ENCODE results near the gene MRPL4. TPM values are rescaled to one million over a fixed set of nuclear protein-coding genes. Genes with fewer than 3 reads are reported as not detected.

Gene MRPL4
- total RNA-seq, 3 donors from 2014 or later = 213 to 268 (median 239) TPM

- ATAC-seq (no peak), DNase-seq (no peak)
- peaks cover 39% of the 10 kb centered on the region for H3K4me1 Mint-ChIP-seq (ENCODE audit: low read depth)
- no peaks in the 10 kb centered on the region for H3K9me3 Mint-ChIP-seq
- peaks cover 18% of the 10 kb centered on the region for H3K27me3 Mint-ChIP-seq (ENCODE audit: low read depth)
- peaks cover 20% of the 10 kb centered on the region for H3K36me3 Mint-ChIP-seq (ENCODE audit: insufficient read depth)
- no peak overlapping the region for H3K4me3 Mint-ChIP-seq
These were observed 32.3 kb downstream of the MRPL4 start for GRCh38 chr19:10284065-10284959.

GRCh38 chr19:10284960-10285278 lies 32.9 kb downstream of the MRPL4 start:
- ATAC-seq = no peak
- Mint-ChIP-seq H3K9me3 (no peaks in the 10 kb centered on the region), H3K4me1 (ENCODE audit: low read depth) (peaks cover 40% of the 10 kb centered on the region), H3K36me3 (ENCODE audit: insufficient read depth) (peaks cover 19% of the 10 kb centered on the region), H3K4me3 (no peak overlapping the region), H3K27me3 (ENCODE audit: low read depth) (peaks cover 21% of the 10 kb centered on the region)
- no peak for DNase-seq

- Mint-ChIP-seq H3K4me1 (ENCODE audit: low read depth) (peaks cover 43% of the 10 kb centered on the region), H3K4me3 (no peak overlapping the region), H3K9me3 (no peaks in the 10 kb centered on the region), H3K27me3 (ENCODE audit: low read depth) (peaks cover 25% of the 10 kb centered on the region), H3K36me3 (ENCODE audit: insufficient read depth) (peaks cover 17% of the 10 kb centered on the region)
- ATAC-seq = no peak
- DNase-seq = no peak
These were observed 33.4 kb downstream of the MRPL4 start for GRCh38 chr19:10285393-10285792.

GRCh38 chr19:10286803-10287737 lies 35.1 kb downstream of the MRPL4 start, which contains the start of gene ICAM4:
ICAM4 (plus strand) TSS chr19:10286955; CDS start chr19:10287013, 58 bp downstream.
- Mint-ChIP-seq H3K4me1 (ENCODE audit: low read depth) (peaks cover 59% of the 10 kb centered on the region), H3K36me3 (ENCODE audit: insufficient read depth) (peaks cover 17% of the 10 kb centered on the region), H3K27me3 (ENCODE audit: low read depth) (peaks cover 40% of the 10 kb centered on the region), H3K4me3 (no peak within 1 kb of the TSS), H3K9me3 (no peaks in the 10 kb centered on the region)
- ATAC-seq (no peak), DNase-seq (peak; percentile 16)

GRCh38 chr19:10288662-10289166 lies 36.7 kb downstream of the MRPL4 start:
- Mint-ChIP-seq H3K9me3 (no peaks in the 10 kb centered on the region), H3K4me1 (ENCODE audit: low read depth) (peaks cover 72% of the 10 kb centered on the region), H3K4me3 (peak overlapping the region; percentile 74), H3K36me3 (ENCODE audit: insufficient read depth) (peaks cover 17% of the 10 kb centered on the region), H3K27me3 (ENCODE audit: low read depth) (peaks cover 56% of the 10 kb centered on the region)
- peak; percentile 39 for DNase-seq
- ATAC-seq = peak; percentile 9 to 10

GRCh38 chr19:10289167-10289835 lies 37.3 kb downstream of the MRPL4 start:
- peaks cover 61% of the 10 kb centered on the region for H3K27me3 Mint-ChIP-seq (ENCODE audit: low read depth)
- peaks cover 72% of the 10 kb centered on the region for H3K4me1 Mint-ChIP-seq (ENCODE audit: low read depth)
- peak; percentile 68 to 69 for ATAC-seq
- no peaks in the 10 kb centered on the region for H3K9me3 Mint-ChIP-seq
- peaks cover 11% of the 10 kb centered on the region for H3K36me3 Mint-ChIP-seq (ENCODE audit: insufficient read depth)
- H3K4me3 Mint-ChIP-seq = peak overlapping the region; percentile 74
- peak; percentile 50 for DNase-seq

GRCh38 chr19:10289836-10290356 lies 37.9 kb downstream of the MRPL4 start, which contains the start of gene ICAM5:
ICAM5 (plus strand) TSS chr19:10289952; CDS start chr19:10290044, 92 bp downstream.
- peaks cover 66% of the 10 kb centered on the region for H3K27me3 Mint-ChIP-seq (ENCODE audit: low read depth)
- H3K9me3 Mint-ChIP-seq = no peaks in the 10 kb centered on the region
- peak; percentile 62 for DNase-seq
- peaks cover 78% of the 10 kb centered on the region for H3K4me1 Mint-ChIP-seq (ENCODE audit: low read depth)
- peak; percentile 29 for ATAC-seq
- peaks cover 11% of the 10 kb centered on the region for H3K36me3 Mint-ChIP-seq (ENCODE audit: insufficient read depth)
- H3K4me3 Mint-ChIP-seq = peak within 1 kb of the TSS; percentile 79

- ATAC-seq = no peak
- peaks cover 6% of the 10 kb centered on the region for H3K36me3 Mint-ChIP-seq (ENCODE audit: insufficient read depth)
- H3K27me3 Mint-ChIP-seq (ENCODE audit: low read depth) = peaks cover 69% of the 10 kb centered on the region
- no peak for DNase-seq
- H3K9me3 Mint-ChIP-seq = no peaks in the 10 kb centered on the region
- H3K4me1 Mint-ChIP-seq (ENCODE audit: low read depth) = peaks cover 78% of the 10 kb centered on the region
- peak overlapping the region; percentile 79 for H3K4me3 Mint-ChIP-seq
These were observed 38.4 kb downstream of the MRPL4 start for GRCh38 chr19:10290357-10290875.

- H3K27me3 Mint-ChIP-seq (ENCODE audit: low read depth) = peaks cover 74% of the 10 kb centered on the region
- no peaks in the 10 kb centered on the region for H3K36me3 Mint-ChIP-seq (ENCODE audit: insufficient read depth)
- ATAC-seq (peak; percentile 0 to 20), DNase-seq (peak; percentile 57)
- H3K4me3 Mint-ChIP-seq = peak overlapping the region; percentile 79
- H3K4me1 Mint-ChIP-seq (ENCODE audit: low read depth) = peaks cover 82% of the 10 kb centered on the region
- no peaks in the 10 kb centered on the region for H3K9me3 Mint-ChIP-seq
These were observed 39.0 kb downstream of the MRPL4 start for GRCh38 chr19:10290876-10291553.

- peak overlapping the region; percentile 79 for H3K4me3 Mint-ChIP-seq
- ATAC-seq = peak; percentile 0 to 2
- no peaks in the 10 kb centered on the region for H3K36me3 Mint-ChIP-seq (ENCODE audit: insufficient read depth)
- no peaks in the 10 kb centered on the region for H3K9me3 Mint-ChIP-seq
- peaks cover 76% of the 10 kb centered on the region for H3K27me3 Mint-ChIP-seq (ENCODE audit: low read depth)
- DNase-seq = no peak
- H3K4me1 Mint-ChIP-seq (ENCODE audit: low read depth) = peaks cover 76% of the 10 kb centered on the region
These were observed 39.7 kb downstream of the MRPL4 start for GRCh38 chr19:10291554-10292205.

- Mint-ChIP-seq H3K9me3 (no peaks in the 10 kb centered on the region), H3K27me3 (ENCODE audit: low read depth) (peaks cover 77% of the 10 kb centered on the region), H3K4me1 (ENCODE audit: low read depth) (peaks cover 71% of the 10 kb centered on the region), H3K36me3 (ENCODE audit: insufficient read depth) (no peaks in the 10 kb centered on the region), H3K4me3 (peak overlapping the region; percentile 79)
- DNase-seq = peak; percentile 64
- ATAC-seq = peak; percentile 20 to 29
These were observed 40.3 kb downstream of the MRPL4 start for GRCh38 chr19:10292206-10292788.

All from activated T-cell treated with anti-CD3 and anti-CD28 coated beads, Interleukin-2, amount 50 U/mL, for 4 hours (primary cell).